Neural progenitor cell (in vitro differentiated cells): ENCODE measurements around the gene NT5C2. TPM values are rescaled to one million over a fixed set of nuclear protein-coding genes. Genes with fewer than 3 reads are reported as not detected.
A peak's percentile ranks its signal among the peaks of the same experiment; 100 is the strongest.

ENCODE experiments used
- DNase-seq: peaks from one replicate; pipeline ENCODE4 v3.0.0-alpha.2; 2016; ENCODE audit warnings: low spot score
- H2AFZ ChIP-seq: fragments of 200-600 bp; sonication (generic); replicated peaks from 2 replicates; pipeline ENCODE4 v1.6.1; 2016; ENCODE audit warnings: antibody characterized with exemption
- H3F3A ChIP-seq: fragments of 200-600 bp; sonication (generic); 2 replicates; pipeline ENCODE4 v1.6.1; 2016; ENCODE audit warnings: antibody characterized with exemption, low read depth
- H3K27ac ChIP-seq: fragments of 200-600 bp; sonication (generic); 2 replicates; pipeline ENCODE4 v1.5.1; 2016; ENCODE audit warnings: mild to moderate bottlenecking
- H3K27me3 ChIP-seq: fragments of 200-600 bp; sonication (generic); 2 replicates; pipeline ENCODE4 v1.6.1; 2016; ENCODE audit warnings: mild to moderate bottlenecking, moderate library complexity
- H3K36me3 ChIP-seq: fragments of 200-600 bp; sonication (generic); 2 replicates; pipeline ENCODE4 v1.5.1; 2016
- H3K4me1 ChIP-seq: fragments of 200-600 bp; sonication (generic); 2 replicates; pipeline ENCODE4 v1.6.1; 2016; ENCODE audit warnings: mixed run types
- H3K4me2 ChIP-seq: fragments of 200-600 bp; sonication (generic); 2 replicates; pipeline ENCODE4 v1.6.1; 2016
- H3K4me3 ChIP-seq: fragments of 200-600 bp; sonication (generic); 2 replicates; pipeline ENCODE4 v1.5.1; 2016
- H3K79me2 ChIP-seq: fragments of 200-600 bp; sonication (generic); 2 replicates; pipeline ENCODE4 v1.6.1; 2016; ENCODE audit warnings: low read depth
- H3K9ac ChIP-seq: fragments of 200-600 bp; sonication (generic); 2 replicates; pipeline ENCODE4 v1.6.1; 2016
- H3K9me3 ChIP-seq: fragments of 200-600 bp; sonication (generic); 2 replicates; pipeline ENCODE4 v1.5.1; 2016; ENCODE audit warnings: low read depth
- H4K20me1 ChIP-seq: fragments of 200-600 bp; sonication (generic); 2 replicates; pipeline ENCODE4 v1.6.1; 2016; ENCODE audit warnings: low read depth
- H3K27ac Mint-ChIP-seq: 3 replicates; pipeline ENCODE4 v1.8.0; 2021; ENCODE audit warnings: mixed read lengths
- H3K27me3 Mint-ChIP-seq: 2 replicates; pipeline ENCODE4 v1.8.0; 2022; ENCODE audit warnings: low read depth, mild to moderate bottlenecking, inconsistent platforms, moderate library complexity, mixed read lengths; ENCODE audit not compliant: insufficient read depth
- H3K36me3 Mint-ChIP-seq: 3 replicates; pipeline ENCODE4 v1.8.0; 2021; ENCODE audit warnings: mixed read lengths
- H3K4me1 Mint-ChIP-seq: 3 replicates; pipeline ENCODE4 v1.8.0; 2021; ENCODE audit warnings: mixed read lengths
- H3K4me3 Mint-ChIP-seq: 3 replicates; pipeline ENCODE4 v1.8.0; 2021; ENCODE audit warnings: mild to moderate bottlenecking, moderate library complexity, mixed read lengths
- H3K9me3 Mint-ChIP-seq: 3 replicates; pipeline ENCODE4 v1.8.0; 2020; ENCODE audit warnings: mixed read lengths
- CTCF ChIP-seq: fragments of 200-600 bp; sonication (generic); IDR thresholded peaks from 2 replicates; pipeline ENCODE4 v1.5.1; 2017; ENCODE audit warnings: antibody characterized with exemption, mild to moderate bottlenecking
- EZH2 ChIP-seq: fragments of 200-600 bp; sonication (generic); IDR thresholded peaks from 2 replicates; pipeline ENCODE4 v1.6.1; 2017; ENCODE audit warnings: antibody characterized with exemption, mild to moderate bottlenecking, moderate library complexity
- EZH2phosphoT487 ChIP-seq: fragments of 200-600 bp; sonication (generic); IDR thresholded peaks from 2 replicates; pipeline ENCODE4 v1.6.1; 2017; ENCODE audit warnings: antibody characterized with exemption
- total RNA-seq: library from RNA; depleted of rRNA; stranded (reverse); fragments of >200 nt; gene quantifications from 2 replicates; pipeline ENCODE4 v1.2.3, GENCODE V29; 2015; ENCODE audit warnings: low replicate concordance

The NT5C2 gene
- total RNA-seq, 1 donor from 2014 or later = 63.6 TPM

GRCh38 chr10:103153302-103154197 lies 39.5 kb downstream of the NT5C2 start:
- H3K4me2 ChIP-seq = peak overlapping the region; percentile 61
- peak overlapping the region; percentile 98 for H3K27ac ChIP-seq
- peak overlapping the region; percentile 34 for H3K4me3 ChIP-seq
- peak; percentile 38 for DNase-seq
- H4K20me1 ChIP-seq = no peaks in the 10 kb centered on the region
- H2AFZ ChIP-seq = peak overlapping the region; percentile 80
- peaks cover 31% of the 10 kb centered on the region for H3F3A ChIP-seq
- Mint-ChIP-seq H3K4me1 (peaks cover 28% of the 10 kb centered on the region), H3K36me3 (peaks cover 25% of the 10 kb centered on the region), H3K9me3 (no peaks in the 10 kb centered on the region), H3K4me3 (peak overlapping the region; percentile 60), H3K27ac (peak overlapping the region; percentile 88), H3K27me3 (no peaks in the 10 kb centered on the region)
- no peaks in the 10 kb centered on the region for H3K9me3 ChIP-seq
- peak overlapping the region; percentile 23 for H3K9ac ChIP-seq
- H3K79me2 ChIP-seq = peaks cover 35% of the 10 kb centered on the region
- H3K27me3 ChIP-seq = no peaks in the 10 kb centered on the region
- no peaks in the 10 kb centered on the region for H3K36me3 ChIP-seq
- peaks cover 41% of the 10 kb centered on the region for H3K4me1 ChIP-seq
- no peak for TF ChIP-seq EZH2phosphoT487
- TF ChIP-seq CTCF = no peak
- no peak for TF ChIP-seq EZH2

GRCh38 chr10:103149991-103150622 lies 43.0 kb downstream of the NT5C2 start:
- Mint-ChIP-seq H3K27me3 (no peaks in the 10 kb centered on the region), H3K9me3 (no peaks in the 10 kb centered on the region), H3K27ac (no peak overlapping the region), H3K4me1 (peaks cover 25% of the 10 kb centered on the region), H3K4me3 (no peak overlapping the region), H3K36me3 (peaks cover 12% of the 10 kb centered on the region)
- H3K4me2 ChIP-seq = no peak overlapping the region
- peaks cover 32% of the 10 kb centered on the region for H3K79me2 ChIP-seq
- H4K20me1 ChIP-seq = no peaks in the 10 kb centered on the region
- H3K9me3 ChIP-seq = no peaks in the 10 kb centered on the region
- no peaks in the 10 kb centered on the region for H3K27me3 ChIP-seq
- no peak overlapping the region for H2AFZ ChIP-seq
- peaks cover 28% of the 10 kb centered on the region for H3F3A ChIP-seq
- H3K4me1 ChIP-seq = peaks cover 47% of the 10 kb centered on the region
- DNase-seq = no peak
- no peak overlapping the region for H3K27ac ChIP-seq
- no peaks in the 10 kb centered on the region for H3K36me3 ChIP-seq
- no peak overlapping the region for H3K4me3 ChIP-seq
- no peak overlapping the region for H3K9ac ChIP-seq
- TF ChIP-seq CTCF (no peak), EZH2 (no peak), EZH2phosphoT487 (no peak)

- Histone ChIP-seq H3K9me3 (no peaks in the 10 kb centered on the region), H3K79me2 (peaks cover 44% of the 10 kb centered on the region), H3K36me3 (no peaks in the 10 kb centered on the region), H3K4me1 (peaks cover 34% of the 10 kb centered on the region), H3K4me3 (no peak overlapping the region), H3K27me3 (no peaks in the 10 kb centered on the region), H3K4me2 (no peak overlapping the region), H2AFZ (no peak overlapping the region), H4K20me1 (no peaks in the 10 kb centered on the region), H3K27ac (peak overlapping the region; percentile 9), H3F3A (peaks cover 6% of the 10 kb centered on the region), H3K9ac (no peak overlapping the region)
- H3K27ac Mint-ChIP-seq = no peak overlapping the region
- peaks cover 17% of the 10 kb centered on the region for H3K36me3 Mint-ChIP-seq
- no peak for DNase-seq
- no peaks in the 10 kb centered on the region for H3K27me3 Mint-ChIP-seq
- no peak overlapping the region for H3K4me3 Mint-ChIP-seq
- TF ChIP-seq CTCF = no peak
- no peak for TF ChIP-seq EZH2phosphoT487
- no peak for TF ChIP-seq EZH2
- no peaks in the 10 kb centered on the region for H3K9me3 Mint-ChIP-seq
- H3K4me1 Mint-ChIP-seq = peaks cover 5% of the 10 kb centered on the region
Measured at GRCh38 chr10:103147645-103148044, 45.4 kb downstream of the NT5C2 start.
